Measurements from ENCODE around the gene FXYD4.
"Not testable (repeated sequence)": the region's sequence is repeated elsewhere in the genome, so short reads cannot be mapped to it uniquely, and the experiment has no call there.

Gene FXYD4

DNA sequence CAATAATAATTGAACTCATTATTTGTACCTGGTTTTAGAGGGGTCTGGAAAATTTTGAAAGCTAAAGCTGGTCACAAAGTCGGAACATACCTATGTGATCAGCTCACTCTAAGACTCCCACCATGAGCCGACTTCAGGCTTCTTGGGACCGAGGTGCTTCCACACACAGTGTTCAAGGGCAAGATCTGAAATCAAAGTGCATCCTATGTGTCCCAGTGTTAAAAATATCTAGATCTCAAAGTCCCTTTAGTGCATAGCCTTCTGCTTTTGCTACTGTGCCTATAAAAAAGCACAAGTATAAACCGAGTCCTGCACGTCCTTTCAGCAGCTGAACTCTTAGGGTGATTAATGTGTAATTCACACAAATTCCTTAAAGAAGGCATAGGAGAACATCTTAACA lies 43.5 kb upstream of the FXYD4 start:
- H3K4me3 ChIP-seq (ENCODE audit: low read depth, low read length), result no peak overlapping the region
- DNase-seq (ENCODE audit: low read depth), result no peak
- TF ChIP-seq, protein P1, sequence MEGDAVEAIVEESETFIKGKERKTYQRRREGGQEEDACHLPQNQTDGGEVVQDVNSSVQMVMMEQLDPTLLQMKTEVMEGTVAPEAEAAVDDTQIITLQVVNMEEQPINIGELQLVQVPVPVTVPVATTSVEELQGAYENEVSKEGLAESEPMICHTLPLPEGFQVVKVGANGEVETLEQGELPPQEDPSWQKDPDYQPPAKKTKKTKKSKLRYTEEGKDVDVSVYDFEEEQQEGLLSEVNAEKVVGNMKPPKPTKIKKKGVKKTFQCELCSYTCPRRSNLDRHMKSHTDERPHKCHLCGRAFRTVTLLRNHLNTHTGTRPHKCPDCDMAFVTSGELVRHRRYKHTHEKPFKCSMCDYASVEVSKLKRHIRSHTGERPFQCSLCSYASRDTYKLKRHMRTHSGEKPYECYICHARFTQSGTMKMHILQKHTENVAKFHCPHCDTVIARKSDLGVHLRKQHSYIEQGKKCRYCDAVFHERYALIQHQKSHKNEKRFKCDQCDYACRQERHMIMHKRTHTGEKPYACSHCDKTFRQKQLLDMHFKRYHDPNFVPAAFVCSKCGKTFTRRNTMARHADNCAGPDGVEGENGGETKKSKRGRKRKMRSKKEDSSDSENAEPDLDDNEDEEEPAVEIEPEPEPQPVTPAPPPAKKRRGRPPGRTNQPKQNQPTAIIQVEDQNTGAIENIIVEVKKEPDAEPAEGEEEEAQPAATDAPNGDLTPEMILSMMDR (IDR thresholded peaks at IDR 0.05; ENCODE audit: low read depth, low read length, missing control alignments), result no peak
- in situ Hi-C loops (cut with HindIII; ENCODE audit: low sequenced_read_pairs), result no loop called here

DNA sequence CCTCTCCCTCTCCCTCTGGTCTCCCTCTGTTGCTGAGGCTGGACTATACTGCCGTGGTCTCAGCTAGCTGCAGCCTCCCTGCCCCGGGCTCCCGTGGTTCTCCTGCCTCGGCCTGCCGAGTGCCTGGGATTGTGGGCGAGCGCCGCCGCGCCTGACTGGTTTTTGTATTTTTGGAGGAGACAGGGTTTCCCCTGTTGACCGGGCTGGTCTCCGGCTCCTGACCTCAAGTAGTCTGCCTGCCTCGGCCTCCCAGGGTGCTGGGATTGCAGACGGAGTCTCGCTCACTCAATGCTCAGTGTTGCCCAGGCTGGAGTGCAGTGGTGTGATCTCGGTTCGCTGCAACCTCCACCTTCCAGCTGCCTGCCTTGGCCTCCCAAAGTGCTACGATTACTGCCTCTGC lies 42.6 kb upstream of the FXYD4 start:
- DNase-seq (ENCODE audit: low read depth); H3K4me3 ChIP-seq (ENCODE audit: low read depth, low read length); in situ Hi-C loops (cut with HindIII; ENCODE audit: low sequenced_read_pairs): not testable (repeated sequence)

DNA sequence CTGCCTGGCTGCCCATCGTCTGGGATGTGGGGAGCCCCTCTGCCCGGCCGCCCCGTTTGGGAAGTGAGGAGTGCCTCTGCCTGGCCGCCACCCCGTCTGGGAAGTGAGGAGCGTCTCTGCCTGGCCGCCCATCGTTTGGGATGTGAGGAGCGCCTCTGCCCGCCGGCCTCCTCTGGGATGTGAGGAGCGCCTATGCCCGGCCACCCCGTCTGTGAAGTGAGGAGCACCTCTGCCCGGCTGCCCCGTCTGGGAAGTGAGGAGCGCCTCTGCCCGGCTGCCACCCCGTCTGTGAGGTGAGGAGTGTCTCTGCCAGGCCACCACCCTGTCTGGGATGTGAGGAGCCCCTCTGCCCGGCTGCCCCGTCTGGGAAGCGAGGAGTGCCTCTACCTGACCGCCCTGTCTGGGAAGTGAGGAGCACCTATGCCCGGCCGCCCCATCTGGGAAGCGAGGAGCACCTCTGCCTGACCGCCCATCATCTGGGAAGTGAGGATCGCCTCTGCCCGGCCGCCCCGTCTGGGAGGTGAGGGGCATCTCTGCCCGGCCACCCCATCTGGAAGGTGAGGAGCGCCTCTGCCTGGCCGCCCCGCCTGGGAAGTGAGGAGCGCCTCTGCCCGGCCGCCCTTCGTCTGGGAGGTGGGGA lies 42.1 kb upstream of the FXYD4 start:
- DNase-seq (ENCODE audit: low read depth); in situ Hi-C loops (cut with HindIII; ENCODE audit: low sequenced_read_pairs); H3K4me3 ChIP-seq (ENCODE audit: low read depth, low read length): not testable (repeated sequence)

DNA sequence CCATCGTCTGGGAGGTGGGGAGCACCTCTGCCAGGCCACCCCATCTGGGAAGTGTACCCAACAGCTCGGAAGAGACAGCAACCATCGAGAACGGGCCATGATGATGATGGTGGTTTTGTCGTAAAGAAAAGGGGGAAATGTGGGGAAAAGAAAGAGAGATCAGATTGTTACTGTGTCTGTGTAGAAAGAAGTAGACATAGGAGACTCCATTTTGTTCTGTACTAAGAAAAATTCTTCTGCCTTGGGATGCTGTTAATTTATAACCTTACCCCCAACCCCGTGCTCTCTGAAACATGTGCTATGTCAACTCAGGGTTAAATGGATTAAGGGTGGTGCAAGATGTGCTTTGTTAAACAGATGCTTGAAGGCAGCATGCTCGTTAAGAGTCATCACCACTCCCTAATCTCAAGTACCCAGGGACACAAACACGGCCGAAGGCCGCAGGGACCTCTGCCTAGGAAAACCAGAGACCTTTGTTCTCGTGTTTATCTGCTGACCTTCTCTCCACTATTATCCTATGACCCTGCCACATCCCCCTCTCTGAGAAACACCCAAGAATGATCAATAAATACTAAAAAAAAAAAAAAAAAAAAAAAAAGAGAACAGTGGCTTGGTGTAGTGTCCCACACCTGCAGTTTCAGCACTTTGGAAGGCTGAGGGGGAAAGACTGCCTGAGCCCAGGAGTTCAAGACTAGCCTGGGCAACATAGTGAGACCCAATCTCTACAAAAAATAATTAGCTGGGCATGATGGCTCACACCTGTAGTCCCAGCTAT lies 41.2 kb upstream of the FXYD4 start:
- DNase-seq (ENCODE audit: low read depth); H3K4me3 ChIP-seq (ENCODE audit: low read depth, low read length); in situ Hi-C loops (cut with HindIII; ENCODE audit: low sequenced_read_pairs): not testable (repeated sequence)

DNA sequence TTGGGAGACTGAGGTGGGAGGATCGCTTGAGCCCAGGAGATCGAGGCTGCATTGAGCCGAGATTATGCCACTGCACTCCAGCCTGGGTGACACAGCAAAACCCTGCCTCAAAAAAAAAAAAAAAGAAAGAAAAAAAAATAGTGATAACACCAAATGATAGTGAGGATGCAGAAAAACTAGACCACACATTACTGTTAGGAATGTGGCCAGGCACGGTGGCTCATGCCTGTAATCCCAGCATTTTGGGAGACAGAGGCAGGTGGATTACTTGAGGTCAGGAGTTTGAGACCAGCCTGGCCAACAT lies 40.7 kb upstream of the FXYD4 start:
- DNase-seq (ENCODE audit: low read depth); in situ Hi-C loops (cut with HindIII; ENCODE audit: low sequenced_read_pairs); H3K4me3 ChIP-seq (ENCODE audit: low read depth, low read length): not testable (repeated sequence)

DNA sequence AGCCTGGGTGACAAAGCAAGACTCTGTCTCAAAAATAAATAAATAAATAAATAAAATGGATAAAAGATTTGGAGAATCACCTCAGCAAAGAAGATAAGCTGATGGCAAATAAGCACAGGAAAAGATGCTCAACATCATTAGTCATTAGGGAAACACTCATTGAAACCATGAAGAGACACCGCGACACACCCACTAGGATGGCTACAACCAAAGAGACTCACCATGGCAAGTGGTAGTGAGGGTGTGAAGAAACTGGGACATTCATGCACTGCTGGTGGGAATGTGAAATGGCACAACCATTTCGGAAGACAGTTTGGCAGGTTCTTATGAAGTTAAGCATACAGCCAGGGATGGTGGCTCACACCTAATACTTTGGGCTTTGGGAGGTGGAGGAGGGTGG lies 37.8 kb upstream of the FXYD4 start:
- DNase-seq (ENCODE audit: low read depth), result no peak
- TF ChIP-seq, protein P1 (IDR thresholded peaks at IDR 0.05; ENCODE audit: low read depth, low read length, missing control alignments), result no peak
- no peak overlapping the region for H3K4me3 ChIP-seq (ENCODE audit: low read depth, low read length)
- in situ Hi-C loops (cut with HindIII; ENCODE audit: low sequenced_read_pairs), result no loop called here

DNA sequence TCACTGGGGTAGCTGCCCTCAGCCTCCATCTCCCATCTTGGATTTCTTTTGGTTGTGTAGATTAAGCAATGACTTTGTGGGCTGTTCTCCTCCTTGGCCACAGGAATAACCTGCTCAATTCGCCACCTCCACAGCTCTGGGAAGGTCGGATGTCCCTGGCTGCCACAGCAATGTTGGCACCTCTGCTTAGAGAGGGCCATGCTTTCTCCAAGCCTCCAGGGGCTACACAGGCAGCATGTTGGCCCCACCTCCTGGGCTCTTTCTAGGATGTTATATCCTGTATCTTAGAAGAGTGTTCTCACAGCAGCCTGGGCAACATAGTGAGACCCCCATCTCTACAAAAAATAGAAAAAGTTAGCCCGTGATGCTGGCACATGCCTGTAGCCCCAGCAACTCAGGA lies 35.4 kb upstream of the FXYD4 start:
- H3K4me3 ChIP-seq (ENCODE audit: low read depth, low read length), result no peak overlapping the region
- DNase-seq (ENCODE audit: low read depth), result no peak
- in situ Hi-C loops (cut with HindIII; ENCODE audit: low sequenced_read_pairs), result no loop called here
- TF ChIP-seq, protein P1 (IDR thresholded peaks at IDR 0.05; ENCODE audit: low read depth, low read length, missing control alignments), result no peak

DNA sequence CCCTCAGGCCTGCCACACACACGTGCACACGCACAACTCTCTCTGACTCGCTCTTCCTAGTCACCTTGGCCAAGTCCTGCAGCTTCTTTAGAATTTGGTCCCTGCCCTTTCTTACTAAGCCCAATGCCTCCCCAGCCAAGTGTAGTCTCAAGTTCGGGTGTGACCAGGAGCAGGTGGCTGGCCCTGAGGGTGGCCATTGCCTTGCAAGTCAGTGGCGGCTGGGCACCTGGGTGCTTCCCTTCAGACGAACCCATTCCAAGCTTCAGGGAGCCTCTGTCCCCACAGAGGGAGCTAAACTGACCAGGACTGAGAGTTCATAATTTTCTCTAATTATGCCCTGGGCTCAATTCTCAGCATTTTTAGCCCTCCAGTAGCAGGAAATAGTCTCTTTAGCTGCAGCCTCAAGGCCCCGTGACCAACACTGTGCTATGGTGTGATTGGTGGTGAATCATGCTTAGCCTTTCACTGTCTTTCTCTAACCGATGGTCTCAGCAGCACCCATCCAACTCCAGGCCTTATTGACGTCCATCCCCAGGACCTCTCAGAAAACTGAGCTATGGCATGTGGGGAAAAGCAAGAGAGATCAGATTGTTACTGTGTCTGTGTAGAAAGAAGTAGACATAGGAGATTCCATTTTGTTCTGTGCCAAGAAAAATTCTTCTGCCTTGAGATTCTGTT lies 34.7 kb upstream of the FXYD4 start:
- TF ChIP-seq, protein P1 (IDR thresholded peaks at IDR 0.05; ENCODE audit: low read depth, low read length, missing control alignments), result no peak
- no peak overlapping the region for H3K4me3 ChIP-seq (ENCODE audit: low read depth, low read length)
- DNase-seq (ENCODE audit: low read depth), result no peak
- in situ Hi-C loops (cut with HindIII; ENCODE audit: low sequenced_read_pairs), result no loop called here

DNA sequence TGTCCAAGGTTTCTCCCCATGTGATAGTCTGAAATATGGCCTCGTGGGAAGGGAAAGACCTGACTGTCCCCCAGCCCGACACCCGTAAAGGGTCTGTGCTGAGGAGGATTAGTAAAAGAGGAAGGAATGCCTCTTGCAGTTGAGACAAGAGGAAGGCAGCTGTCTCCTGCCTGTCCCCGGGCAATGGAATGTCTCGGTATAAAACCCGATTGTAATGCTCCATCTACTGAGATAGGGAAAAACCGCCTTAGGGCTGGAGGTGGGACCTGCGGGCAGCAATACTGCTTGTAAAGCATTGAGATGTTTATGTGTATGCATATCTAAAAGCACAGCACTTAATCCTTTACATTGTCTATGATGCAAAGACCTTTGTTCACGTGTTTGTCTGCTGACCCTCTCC lies 33.9 kb upstream of the FXYD4 start:
- H3K4me3 ChIP-seq (ENCODE audit: low read depth, low read length); in situ Hi-C loops (cut with HindIII; ENCODE audit: low sequenced_read_pairs); DNase-seq (ENCODE audit: low read depth): not testable (repeated sequence)

Data from astrocyte of the cerebellum (primary cell).